ENCODE data around the gene SLC19A1.

The SLC19A1 gene

GRCh38 chr21:45543710-45544448, 1.6 kb upstream of the SLC19A1 start:
- DNase-seq = no peak

GRCh38 chr21:45543371-45543709, 1.1 kb upstream of the SLC19A1 start:
- DNase-seq = no peak

- DNase-seq = no peak
Measured at GRCh38 chr21:45542667-45543370, 579 bp upstream of the SLC19A1 start.

- peak; percentile 78 for DNase-seq
Measured at GRCh38 chr21:45541221-45542039, 810 bp downstream of the SLC19A1 start.

- DNase-seq = no peak
Measured at GRCh38 chr21:45540601-45540970, 1.7 kb downstream of the SLC19A1 start.

- no peak for DNase-seq
Measured at GRCh38 chr21:45539796-45540600, 2.2 kb downstream of the SLC19A1 start.

- no peak for DNase-seq
Measured at GRCh38 chr21:45539046-45539795, 3.0 kb downstream of the SLC19A1 start.

- no peak for DNase-seq
Measured at GRCh38 chr21:45538381-45539045, 3.7 kb downstream of the SLC19A1 start.

- DNase-seq = no peak
Measured at GRCh38 chr21:45537746-45538291, 4.4 kb downstream of the SLC19A1 start.

GRCh38 chr21:45537111-45537745, 5.0 kb downstream of the SLC19A1 start:
- no peak for DNase-seq

GRCh38 chr21:45536301-45537081, 5.7 kb downstream of the SLC19A1 start:
- no peak for DNase-seq

- no peak for DNase-seq
Measured at GRCh38 chr21:45535341-45536081, 6.7 kb downstream of the SLC19A1 start.

GRCh38 chr21:45534636-45535331, 7.5 kb downstream of the SLC19A1 start:
- no peak for DNase-seq

- DNase-seq = no peak
Measured at GRCh38 chr21:45533846-45534635, 8.2 kb downstream of the SLC19A1 start.

- no peak for DNase-seq
Measured at GRCh38 chr21:45533361-45533845, 8.8 kb downstream of the SLC19A1 start.

- no peak for DNase-seq
Measured at GRCh38 chr21:45532826-45533360, 9.3 kb downstream of the SLC19A1 start.
